HG02588 (cell line): ENCODE results near the gene TANC1.
"Not testable (repeated sequence)": the region's sequence is repeated elsewhere in the genome, so short reads cannot be mapped to it uniquely, and the experiment has no call there.

Experiments
- ATAC-seq: cut with Tn5 transposase; IDR thresholded peaks from one replicate; pipeline ENCODE4 v1.9.1; 2021; ENCODE audit warnings: mild to moderate bottlenecking, moderate library complexity; ENCODE audit not compliant: unreplicated experiment

The TANC1 gene

DNA sequence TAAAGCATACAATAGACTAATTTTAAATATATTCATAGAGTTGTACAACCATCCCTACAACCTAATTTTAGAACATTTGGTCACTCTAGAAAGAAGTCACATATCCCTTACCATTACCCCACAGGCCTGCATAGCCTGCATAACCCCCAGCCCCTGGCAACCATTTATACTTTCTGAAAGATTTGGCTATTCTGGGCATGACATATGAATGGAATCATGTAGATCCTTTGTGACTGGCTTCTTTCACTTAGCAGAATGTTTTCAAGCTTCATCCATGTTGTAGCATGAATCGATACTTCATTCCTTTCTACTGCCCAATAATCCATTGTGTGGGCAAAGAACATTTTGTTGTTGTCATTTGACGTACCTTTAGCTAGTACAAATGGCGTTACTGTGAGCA, 166.5 kb downstream of the TANC1 start:
- ATAC-seq = no peak

DNA sequence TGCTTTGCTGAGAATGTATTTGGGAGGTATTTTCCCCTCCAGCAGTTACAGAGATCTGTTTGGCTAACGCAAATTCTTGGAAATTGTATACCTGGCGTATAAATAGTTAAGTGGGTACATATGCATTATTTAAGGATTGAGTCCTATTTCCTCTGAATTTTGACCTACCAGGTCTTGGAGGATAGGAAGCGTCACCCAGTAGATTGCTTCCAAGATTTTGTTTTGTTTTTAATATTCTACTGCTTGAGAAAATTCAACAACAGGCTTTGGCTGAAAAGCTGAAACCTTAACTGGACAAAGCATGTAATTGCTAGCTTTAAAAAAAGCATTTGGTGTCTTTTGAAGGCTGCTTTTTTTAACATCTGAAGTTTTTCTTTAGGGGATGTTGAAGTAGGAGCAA, 168.0 kb downstream of the TANC1 start:
- no peak for ATAC-seq

DNA sequence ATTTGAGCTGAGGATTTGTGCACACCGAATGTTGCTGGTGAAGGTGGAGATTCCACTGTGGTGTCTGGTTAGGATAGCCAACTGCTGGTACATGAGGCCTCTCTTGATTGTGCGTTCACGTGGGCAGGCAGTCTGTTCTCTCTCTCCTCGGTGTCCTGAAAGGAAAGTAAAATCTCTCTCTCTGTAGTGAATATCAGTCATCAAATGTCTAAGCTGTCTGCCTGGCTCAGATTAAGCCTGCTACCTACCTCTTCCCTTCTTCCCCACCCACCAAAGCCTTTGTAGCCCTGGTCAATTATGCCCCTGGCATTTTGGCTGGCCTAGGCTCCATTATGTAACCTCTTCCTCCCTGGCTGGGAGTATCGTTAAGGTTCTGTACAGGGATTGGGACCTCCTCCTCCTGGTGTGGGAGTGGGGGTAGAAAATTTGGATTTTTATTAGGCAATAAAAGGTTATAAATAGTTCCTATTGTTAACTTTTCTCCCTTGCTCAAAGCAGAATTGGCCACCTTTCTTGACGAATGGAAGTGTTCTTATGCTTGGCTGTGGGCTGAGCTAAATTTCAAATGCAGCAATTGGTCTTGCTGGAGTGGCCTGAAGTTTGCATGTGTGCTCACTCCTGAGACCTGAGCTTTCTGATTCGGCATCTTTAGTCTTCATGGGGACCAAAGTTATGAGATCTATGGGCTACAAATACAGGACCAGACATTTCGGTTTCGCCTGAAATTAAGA, 169.2 kb downstream of the TANC1 start:
- ATAC-seq = no peak

DNA sequence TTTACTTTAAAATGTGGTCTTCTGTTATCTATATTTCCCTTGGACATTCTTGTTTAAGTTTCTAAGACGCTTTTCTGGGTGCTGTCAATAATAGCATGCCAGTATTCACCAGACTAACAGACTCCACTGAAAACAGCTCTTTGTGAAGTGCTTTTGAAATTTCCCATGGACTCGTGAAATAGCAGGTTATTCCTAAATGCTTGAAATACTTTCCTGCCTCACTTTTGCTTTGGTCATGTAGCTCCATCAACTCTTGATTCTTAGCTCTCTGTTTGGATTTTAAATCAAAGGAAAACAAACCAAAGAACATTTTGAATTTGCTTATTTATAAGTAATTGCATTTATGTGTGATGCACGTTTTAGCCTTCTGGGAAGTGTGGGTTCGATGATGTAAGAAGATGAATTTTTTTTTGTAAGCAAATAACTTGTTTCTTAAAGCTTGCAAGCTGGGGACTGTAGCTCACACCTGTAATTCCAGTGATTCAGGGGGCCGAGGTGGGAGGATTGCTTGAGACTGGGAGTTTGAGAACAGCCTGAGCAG, 170.3 kb downstream of the TANC1 start:
- ATAC-seq = no peak

DNA sequence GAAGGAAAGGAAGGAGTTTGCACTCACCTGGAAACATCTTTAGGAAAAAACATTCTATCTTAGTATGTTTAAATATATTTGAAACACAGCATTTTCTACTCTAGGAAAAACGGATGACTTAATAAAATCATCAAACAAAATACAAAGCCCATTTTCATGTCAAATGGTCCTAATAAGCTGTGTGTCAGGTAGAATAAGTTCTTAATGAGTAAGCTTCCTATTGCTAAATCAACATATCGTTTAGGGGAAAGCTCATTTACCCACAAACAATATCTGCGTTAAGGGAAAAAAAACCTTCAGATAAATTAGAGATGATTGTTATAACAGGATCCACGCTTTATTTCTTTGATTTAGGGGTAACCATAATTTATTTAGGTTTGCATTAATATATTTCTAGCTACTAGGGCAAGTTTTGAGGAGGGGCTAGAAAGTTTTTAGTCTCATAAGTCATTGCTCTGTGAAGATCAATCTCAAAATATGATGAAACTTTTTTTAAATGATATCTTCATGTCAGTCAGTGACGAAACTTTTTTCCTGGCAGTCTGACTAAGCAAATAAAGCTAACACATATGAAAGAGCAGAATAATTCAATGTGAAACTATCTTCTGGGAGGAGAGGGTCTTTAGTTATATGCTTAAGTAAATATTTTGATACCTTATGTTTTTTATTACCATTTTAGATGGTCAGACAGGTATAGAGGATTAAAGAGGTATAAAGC, 170.9 kb downstream of the TANC1 start:
- no peak for ATAC-seq

DNA sequence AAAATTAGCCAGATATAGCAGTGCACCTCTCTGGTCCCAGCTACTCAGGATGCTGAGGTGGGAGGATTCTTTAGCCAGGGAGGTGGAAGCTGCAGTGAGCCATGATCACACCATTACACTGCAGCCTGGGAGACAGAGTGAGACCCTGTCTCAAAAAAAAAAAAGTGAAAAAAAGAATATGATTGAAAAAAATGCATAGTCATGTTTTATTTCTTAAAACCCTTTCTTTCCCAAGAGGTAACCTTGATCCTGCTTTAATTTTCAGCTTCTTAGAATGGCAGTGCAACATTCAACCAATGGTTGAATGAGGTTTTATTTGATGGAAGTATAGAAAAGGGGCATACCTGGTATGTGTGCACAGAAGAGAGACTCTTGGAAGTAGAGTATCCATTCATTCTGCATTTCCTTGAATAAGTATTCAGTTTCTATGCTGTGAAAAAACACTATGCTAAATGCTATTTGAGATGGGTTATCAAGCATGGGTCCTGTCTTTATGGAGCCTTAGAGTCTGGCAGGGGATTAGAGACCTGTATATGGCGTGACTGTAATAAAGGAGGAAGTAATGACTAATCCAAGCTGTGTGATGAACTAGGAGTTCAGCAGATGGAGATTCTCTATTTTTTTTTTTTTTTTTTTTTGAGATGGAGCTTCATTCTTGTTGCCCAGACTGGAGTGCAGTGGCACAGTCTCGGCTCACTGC, 171.8 kb downstream of the TANC1 start:
- ATAC-seq = no peak

DNA sequence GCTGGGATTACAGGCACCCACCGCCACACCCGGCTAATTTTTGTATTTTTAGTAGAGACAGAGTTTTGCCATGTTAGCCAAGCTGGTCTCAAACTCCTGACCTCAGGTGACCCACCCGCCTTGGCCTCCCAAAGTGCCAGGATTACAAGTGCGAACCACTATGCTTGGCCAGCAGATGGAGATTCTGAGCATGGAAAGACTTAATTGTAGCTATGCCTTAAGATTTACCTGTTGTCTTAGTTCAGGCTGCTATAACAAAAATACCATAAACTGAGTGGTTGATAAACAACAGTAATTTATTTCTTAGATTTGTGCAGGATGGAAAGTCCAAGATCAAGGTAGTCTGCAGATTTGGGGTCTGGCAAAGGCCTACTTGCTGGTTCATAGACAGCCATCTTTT, 172.4 kb downstream of the TANC1 start:
- ATAC-seq = not testable (repeated sequence)

DNA sequence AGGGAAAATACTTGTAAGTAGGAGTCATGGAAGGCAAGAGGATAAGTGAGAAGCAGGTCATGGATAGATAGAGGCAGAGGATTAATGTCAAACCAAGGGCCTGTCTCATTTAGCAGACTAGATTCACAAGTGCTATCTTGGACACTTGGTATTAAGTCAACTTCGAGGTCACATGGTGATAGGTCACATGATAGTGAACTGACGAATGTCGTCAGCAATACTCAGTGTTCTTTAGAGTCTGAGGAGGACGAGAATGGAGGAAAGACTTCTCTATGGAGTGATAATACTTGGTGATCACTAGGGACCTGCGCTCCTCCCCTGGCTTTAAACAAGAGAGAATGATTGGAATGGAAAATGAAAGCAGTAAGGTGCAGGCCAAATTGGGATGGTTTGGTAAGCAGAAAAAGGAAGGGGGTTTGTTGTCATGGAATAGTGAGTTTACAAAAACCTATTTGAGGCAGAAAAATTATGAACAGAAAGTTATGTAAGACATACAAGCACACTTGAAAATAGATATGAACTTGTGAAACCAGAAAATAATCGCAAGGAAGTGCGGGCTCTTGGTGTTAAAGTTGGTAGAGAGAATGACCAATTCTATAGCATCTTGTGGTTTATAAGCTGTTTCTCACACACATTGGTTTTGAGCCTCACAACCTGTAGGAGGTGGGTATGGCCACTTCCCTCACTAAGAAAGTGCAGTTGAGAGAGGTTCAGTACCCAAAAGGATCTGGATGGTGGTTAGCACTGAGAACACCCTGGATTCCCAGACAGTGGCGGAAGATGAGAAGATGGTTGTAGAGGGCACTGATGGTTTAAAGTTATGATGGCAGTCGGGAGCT, 176.6 kb downstream of the TANC1 start:
- ATAC-seq = peak; percentile 46

DNA sequence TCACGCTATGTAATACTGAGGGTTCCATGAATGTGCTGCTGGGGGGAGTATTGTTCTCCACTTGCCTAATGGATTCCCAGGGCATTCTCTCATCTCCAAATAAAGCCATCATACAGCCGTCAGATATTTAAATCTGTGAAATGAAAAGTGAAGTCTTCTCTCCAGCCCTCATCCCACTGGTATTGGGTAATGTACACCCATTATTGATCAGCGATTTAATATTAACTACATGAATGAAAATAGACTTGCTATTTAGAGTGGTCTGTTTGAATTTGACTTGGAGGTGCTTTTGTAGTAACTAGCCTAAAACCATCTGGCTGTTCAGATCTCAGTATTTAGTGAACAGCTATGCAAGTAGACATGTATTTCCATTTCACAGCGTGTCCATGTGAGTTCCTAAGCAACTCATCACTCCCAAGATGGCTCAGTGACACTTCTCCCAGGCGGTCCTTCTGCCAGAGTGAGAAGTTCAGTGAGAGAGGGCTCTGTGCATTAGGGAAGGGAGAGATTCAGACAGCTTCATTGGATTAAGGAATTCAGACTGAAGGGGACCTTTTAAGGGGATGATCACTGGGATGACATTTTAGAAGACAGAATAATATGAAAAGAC, 177.4 kb downstream of the TANC1 start:
- ATAC-seq = no peak

DNA sequence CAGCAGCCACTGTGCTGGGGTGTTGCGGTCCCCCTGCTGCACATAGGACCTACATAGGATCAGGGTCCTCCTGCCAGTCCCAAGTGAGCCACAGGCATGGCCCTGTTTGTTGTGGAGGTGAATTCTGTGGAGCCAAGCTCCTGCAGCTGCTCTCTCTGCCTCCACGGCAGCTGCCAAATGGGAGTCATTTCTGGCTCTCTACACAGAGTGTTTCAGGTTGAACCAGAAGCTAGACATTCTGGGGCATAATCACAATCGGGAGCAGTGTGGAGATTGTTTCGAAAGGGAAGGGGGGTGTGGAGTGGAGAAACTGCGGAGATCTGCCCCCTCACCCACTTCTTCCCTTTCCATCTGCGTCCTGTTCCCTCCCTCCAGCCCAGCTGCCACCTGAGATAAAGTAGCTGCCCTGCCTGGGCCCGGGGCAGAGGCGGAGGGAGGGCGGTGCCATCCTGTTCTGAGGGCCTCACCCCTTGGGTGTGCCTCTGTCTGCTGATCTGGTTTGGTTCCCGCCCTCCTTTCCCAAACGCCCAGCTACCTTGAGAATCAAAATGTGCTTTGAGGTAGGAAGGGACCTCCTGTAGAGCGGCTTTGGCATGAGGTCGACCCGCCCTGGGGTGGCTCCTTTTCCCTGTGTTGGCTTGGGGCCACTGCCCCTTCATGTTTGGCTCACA, 178.7 kb downstream of the TANC1 start:
- ATAC-seq = no peak

DNA sequence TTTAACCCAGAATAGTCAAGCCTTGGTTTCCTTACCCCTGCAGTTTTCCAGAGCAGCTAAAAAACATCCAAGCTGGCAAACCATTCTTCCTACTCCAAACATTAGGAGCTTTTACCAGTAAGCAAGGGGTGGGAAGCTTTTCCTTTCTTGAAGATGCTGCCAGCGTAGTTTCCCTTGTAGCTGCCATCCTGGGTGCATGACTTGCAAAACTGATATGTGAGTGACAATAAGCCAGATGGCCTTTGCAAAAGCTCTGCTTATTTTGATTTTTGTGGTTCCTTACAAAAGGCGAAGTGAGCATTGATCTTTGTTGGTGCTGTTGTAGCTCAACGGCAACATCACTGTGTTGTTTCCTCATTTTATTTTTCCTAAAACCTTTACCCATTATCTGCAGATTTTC, 179.2 kb downstream of the TANC1 start:
- no peak for ATAC-seq

DNA sequence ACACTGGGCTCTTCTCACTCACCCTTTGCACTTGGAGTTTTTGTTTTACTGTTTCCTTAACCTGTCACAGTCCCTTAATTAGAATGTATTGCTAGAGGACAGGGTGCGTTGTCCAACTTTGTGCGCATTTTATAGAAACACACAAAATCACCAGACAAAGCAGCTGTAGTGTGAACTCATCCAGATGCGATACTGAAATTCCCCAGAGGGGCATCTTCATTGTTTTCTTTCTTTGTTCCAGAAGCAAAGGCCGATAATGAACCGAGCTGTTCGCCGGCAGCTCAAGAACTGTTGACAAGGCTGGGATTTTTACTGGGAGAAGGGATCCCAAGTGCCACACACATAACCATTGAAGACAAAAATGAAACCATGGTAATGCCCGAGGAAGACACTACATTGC, 180.5 kb downstream of the TANC1 start:
- no peak for ATAC-seq

DNA sequence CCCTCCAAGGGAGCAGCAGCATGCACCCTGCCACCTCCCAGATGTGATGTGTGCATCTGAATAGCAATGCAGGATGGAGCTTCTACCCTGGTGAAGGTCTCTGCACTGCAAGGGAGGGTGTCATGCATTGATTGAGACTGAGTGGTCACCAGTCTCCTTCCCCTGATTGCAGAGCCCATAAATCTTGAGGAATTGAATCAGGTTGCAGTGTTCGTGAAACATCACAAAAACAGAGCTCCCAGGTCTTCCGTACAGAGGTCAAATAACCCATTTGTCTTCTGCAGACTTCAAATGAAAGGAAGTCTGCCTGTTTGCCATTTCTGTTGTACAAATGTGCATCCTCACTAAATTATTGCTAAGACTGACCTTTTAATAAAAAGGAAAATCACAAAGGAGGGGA, 181.3 kb downstream of the TANC1 start:
- no peak for ATAC-seq

DNA sequence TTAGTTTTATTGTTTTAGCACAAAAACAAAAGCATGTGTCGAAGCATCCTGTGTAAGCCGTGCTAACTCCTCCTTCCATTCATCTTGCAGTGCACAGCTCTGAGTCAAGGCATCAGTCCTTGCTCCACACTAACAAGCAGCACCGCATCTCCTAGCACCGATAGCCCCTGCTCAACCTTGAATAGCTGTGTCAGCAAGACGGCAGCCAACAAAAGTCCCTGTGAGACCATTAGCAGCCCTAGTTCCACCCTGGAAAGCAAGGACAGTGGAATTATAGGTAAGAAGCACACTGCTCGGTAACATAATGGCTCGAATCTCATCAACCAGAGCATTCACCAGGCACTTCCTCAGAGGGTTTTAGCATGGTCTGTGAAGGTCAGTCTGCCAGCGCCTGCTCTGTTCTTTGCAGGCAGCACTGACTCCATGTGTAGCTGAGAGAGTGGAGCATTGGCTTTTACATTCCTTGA, 181.9 kb downstream of the TANC1 start:
- ATAC-seq = no peak

DNA sequence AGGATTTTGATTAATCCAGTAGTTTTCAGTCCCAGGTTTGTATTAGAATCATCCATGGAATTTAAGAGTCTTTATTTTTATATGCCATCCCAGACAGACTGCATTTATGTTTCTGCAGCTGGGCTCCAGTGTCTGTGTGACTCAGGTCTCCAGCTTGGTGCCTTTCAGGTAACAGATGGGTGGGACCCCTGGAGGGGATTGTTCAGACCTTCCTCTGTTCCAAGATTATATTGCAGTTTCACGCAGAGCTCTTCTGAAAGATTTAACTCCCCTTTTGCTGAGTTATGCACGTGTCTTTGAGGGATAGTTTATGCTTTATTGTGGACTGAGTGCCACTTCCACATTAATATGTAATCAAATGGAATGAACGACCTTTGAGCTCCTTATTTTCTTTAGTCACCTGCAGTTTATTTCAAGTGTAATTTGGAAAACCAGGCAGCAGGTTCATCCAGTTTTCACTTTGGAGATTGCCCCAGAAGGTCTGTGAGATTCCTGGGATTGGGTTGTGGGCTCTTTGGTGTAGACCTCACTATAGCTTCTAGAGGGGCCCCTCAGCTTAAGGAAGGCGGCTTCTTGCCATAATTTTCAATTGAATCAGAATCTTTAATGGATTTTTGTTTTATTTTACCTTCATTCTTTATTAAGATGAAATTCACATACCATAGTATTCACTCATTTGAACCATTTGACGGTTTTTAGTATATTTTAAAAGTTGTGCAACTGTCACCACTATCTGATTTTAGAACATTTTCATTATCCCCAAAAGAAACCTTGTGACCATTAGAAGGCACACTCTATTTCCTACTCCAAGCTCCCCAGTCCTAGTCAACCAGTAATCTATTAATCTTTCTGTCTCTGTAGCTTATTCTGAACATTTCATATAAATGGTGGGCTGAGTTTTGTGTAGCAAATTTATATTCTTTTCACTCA, 183.0 kb downstream of the TANC1 start:
- ATAC-seq = no peak

DNA sequence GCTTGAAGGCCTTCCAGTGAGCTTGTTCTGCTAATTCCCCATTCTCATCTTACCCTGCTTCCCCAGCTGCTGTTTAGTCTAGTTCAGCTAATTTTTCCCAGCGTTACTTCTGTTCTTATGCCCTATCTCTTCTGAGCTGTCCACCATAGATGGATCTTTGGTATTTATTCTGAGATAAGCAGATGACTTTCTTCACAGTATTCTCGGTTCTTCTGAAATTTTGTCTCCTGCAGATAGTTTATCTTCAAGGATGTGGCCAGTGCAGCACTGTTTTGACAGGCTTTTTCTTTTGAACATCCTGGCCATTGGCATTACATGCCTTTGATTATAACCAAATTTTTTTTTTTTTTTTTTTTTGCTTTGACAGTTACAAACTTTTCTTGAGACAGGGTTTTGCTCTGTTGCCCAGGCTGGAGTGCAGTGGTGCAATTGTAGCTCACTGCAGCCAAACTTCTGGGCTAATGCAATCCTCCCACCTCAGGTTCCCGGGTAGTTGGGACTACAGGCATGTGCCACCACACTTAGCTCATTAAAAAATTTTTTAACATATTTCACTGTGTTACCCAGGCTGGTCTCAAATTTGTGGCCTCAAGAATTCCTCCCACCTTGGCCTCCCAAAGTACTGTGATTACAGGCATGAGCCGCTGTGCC, 183.8 kb downstream of the TANC1 start:
- ATAC-seq = no peak

DNA sequence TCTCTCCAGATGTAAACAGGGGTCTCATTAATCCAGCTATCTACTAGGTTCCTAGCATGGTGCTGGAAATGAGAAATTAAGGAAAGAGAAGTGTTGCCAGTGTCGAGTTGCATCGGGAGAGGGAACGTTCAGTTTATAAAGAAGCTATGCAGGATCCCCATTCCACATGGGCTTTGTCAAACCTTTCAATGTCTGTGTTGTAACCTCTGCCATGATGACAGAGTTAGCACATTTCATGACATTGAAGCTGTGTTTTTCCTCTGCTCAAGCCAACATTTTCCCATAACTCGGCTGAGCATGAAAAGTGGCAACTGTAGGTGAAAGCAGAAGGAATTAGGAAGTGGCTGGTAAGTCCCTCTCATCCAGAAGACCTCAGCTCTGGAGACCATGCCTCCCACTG, 184.6 kb downstream of the TANC1 start:
- ATAC-seq = no peak

DNA sequence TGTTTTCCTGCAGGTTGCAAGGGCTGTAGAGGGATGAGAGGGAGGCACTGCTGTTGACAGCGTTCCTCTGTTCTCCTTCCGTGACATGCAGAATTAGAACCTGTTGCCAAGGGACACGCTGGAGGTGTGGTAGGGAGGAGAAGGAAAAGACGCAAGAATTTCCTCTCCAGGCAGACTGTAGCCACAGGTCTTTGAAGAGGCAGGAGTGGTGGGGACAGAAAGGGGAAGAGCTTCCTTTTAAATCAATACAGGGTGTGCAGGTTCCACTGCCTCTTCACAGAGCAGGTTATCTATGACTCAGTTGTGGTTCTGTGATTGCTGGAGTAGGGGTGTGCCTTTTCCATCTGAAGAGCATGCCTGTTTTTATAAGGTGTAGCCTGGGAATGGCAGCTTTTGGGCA, 185.0 kb downstream of the TANC1 start:
- ATAC-seq = no peak
